ENCODE results near the gene NAALADL2. TPM values are rescaled to one million over a fixed set of nuclear protein-coding genes. Genes with fewer than 3 reads are reported as not detected.

The NAALADL2 gene
- total RNA-seq, 4 donors from 2014 or later: 0.36 to 9.2 (median 0.63) TPM

DNA sequence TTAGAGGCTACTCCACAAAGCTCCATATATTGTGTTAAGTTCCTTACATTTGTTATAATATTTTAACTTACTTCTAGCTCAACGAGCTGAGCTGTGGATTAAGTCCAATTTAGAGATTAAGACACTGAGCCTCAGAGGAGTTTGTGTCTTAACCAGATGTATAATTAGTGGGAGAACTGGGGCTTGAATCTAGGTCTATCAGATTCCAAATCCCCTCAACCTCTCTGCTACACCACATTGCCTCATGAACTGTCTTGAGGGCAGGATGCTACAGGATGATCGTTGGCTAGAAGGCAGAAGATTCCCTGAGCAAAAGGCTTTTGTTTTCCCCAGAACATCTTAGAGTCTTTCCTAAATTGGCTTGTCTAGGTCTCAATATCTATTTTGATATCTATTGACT is 890.8 kb downstream of the NAALADL2 start:
- H3K27ac ChIP-seq: no peak overlapping the region
- H3K27me3 ChIP-seq: no peaks in the 10 kb centered on the region
- H3K4me1 ChIP-seq: no peaks in the 10 kb centered on the region
- H3K9me3 ChIP-seq: no peaks in the 10 kb centered on the region
- H3K36me3 ChIP-seq: no peaks in the 10 kb centered on the region
- no peak for TF ChIP-seq POLR2A (IDR thresholded peaks at IDR 0.05)
- TF ChIP-seq CTCF (IDR thresholded peaks at IDR 0.05 in 4 of 5, conservative IDR thresholded peaks at IDR 0.05 in 1 of 5): no peak
- no peak for ATAC-seq
- no peak for DNase-seq
- intact Hi-C loops (cut with DNase I; ENCODE audit: low total_unique reads) (no loop called here), in situ Hi-C loops (cut with MboI; ENCODE audit: low sequenced_read_pairs in 4 of 4) (no loop called here)
- H3K4me3 ChIP-seq: no peak overlapping the region

DNA sequence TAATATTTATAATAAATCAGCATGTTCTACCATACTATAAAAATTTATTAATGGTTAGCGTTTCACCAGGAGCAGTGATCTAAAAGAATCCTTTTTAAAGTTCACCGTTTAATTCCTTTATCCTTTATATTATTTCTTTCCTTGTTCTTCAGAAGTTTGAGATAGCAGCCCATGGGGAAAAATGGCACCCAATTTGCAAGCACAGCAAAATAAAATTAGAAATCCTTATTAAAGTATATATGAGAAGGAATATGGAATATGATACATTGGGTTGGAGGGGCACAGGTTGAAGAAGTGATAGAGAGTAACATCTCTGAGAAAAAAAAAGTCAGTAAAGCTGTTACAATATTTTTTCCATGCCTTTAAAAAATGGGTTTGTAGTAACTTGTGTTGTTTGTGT is 892.0 kb downstream of the NAALADL2 start:
- ATAC-seq (no peak), DNase-seq (no peak)
- TF ChIP-seq CTCF (IDR thresholded peaks at IDR 0.05 in 4 of 5, conservative IDR thresholded peaks at IDR 0.05 in 1 of 5) (no peak), POLR2A (IDR thresholded peaks at IDR 0.05) (no peak)
- Histone ChIP-seq H3K36me3 (no peaks in the 10 kb centered on the region), H3K4me3 (no peak overlapping the region), H3K27ac (no peak overlapping the region), H3K9me3 (no peaks in the 10 kb centered on the region), H3K4me1 (no peaks in the 10 kb centered on the region), H3K27me3 (no peaks in the 10 kb centered on the region)
- intact Hi-C loops (cut with DNase I; ENCODE audit: low total_unique reads) (no loop called here), in situ Hi-C loops (cut with MboI; ENCODE audit: low sequenced_read_pairs in 4 of 4) (no loop called here)

- Histone ChIP-seq H3K9me3 (no peaks in the 10 kb centered on the region), H3K4me3 (no peak overlapping the region), H3K27ac (no peak overlapping the region), H3K27me3 (no peaks in the 10 kb centered on the region), H3K36me3 (no peaks in the 10 kb centered on the region), H3K4me1 (no peaks in the 10 kb centered on the region)
- intact Hi-C loops (cut with DNase I; ENCODE audit: low total_unique reads): no loop called here
- DNase-seq (no peak), ATAC-seq (no peak)
- in situ Hi-C loops (cut with MboI; ENCODE audit: low sequenced_read_pairs in 4 of 4): no loop called here
- TF ChIP-seq CTCF (IDR thresholded peaks at IDR 0.05 in 4 of 5, conservative IDR thresholded peaks at IDR 0.05 in 1 of 5) (no peak), POLR2A (IDR thresholded peaks at IDR 0.05) (no peak)
Observed at GRCh38 chr3:175763948-175764347, 904.8 kb downstream of the NAALADL2 start.

DNA sequence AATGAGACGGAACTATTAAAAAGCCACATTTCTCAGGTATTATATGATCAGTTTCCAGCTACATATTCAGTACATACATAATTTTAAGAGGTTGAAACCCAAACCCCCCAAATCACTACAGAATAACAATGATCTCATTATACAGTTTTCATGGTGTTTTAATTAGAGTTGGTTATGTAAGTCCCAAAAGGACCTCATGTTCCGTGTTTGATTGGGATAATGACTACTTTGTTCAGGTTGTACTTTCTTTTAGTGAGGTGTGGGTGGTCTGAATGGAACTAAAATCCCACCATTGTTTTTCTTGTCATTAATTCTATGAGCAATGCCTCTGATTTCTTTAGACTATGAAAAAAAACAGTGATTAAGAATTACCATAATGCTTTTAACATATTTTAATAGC is 905.6 kb downstream of the NAALADL2 start:
- TF ChIP-seq CTCF (IDR thresholded peaks at IDR 0.05 in 4 of 5, conservative IDR thresholded peaks at IDR 0.05 in 1 of 5): no peak
- no peak for ATAC-seq
- in situ Hi-C loops (cut with MboI; ENCODE audit: low sequenced_read_pairs in 4 of 4): no loop called here
- Histone ChIP-seq H3K27me3 (no peaks in the 10 kb centered on the region), H3K27ac (no peak overlapping the region), H3K9me3 (no peaks in the 10 kb centered on the region), H3K36me3 (no peaks in the 10 kb centered on the region), H3K4me1 (no peaks in the 10 kb centered on the region), H3K4me3 (no peak overlapping the region)
- DNase-seq: no peak
- intact Hi-C loops (cut with DNase I; ENCODE audit: low total_unique reads): no loop called here

- no peaks in the 10 kb centered on the region for H3K36me3 ChIP-seq
- in situ Hi-C loops (cut with MboI; ENCODE audit: low sequenced_read_pairs in 4 of 4): no loop called here
- no peak overlapping the region for H3K27ac ChIP-seq
- H3K9me3 ChIP-seq: no peaks in the 10 kb centered on the region
- no peaks in the 10 kb centered on the region for H3K4me1 ChIP-seq
- DNase-seq (no peak), ATAC-seq (no peak)
- TF ChIP-seq CTCF (IDR thresholded peaks at IDR 0.05 in 4 of 5, conservative IDR thresholded peaks at IDR 0.05 in 1 of 5): no peak
- no peak for TF ChIP-seq POLR2A (IDR thresholded peaks at IDR 0.05)
- H3K27me3 ChIP-seq: no peaks in the 10 kb centered on the region
- intact Hi-C loops (cut with DNase I; ENCODE audit: low total_unique reads): no loop called here
- no peak overlapping the region for H3K4me3 ChIP-seq
Observed at GRCh38 chr3:175770426-175770825, 911.3 kb downstream of the NAALADL2 start.

All from gastrocnemius medialis (tissue), 4 donors.